Natural killer cell treated with Interleukin-12 subunit alpha and Interleukin-12 subunit beta and Interleukin-15 and Interleukin-18, amount 100 ng/mL, for 72 hours (primary cell): ENCODE measurements around the gene CENPS. TPM values are rescaled to one million over a fixed set of nuclear protein-coding genes. Genes with fewer than 3 reads are reported as not detected.
"Not testable (repeated sequence)": the region's sequence is repeated elsewhere in the genome, so short reads cannot be mapped to it uniquely, and the experiment has no call there.

ENCODE experiments used
- ATAC-seq, 2 donors: fragments of 150-1000 bp; cut with Tn5 transposase in 1 of 2; sonication (Bioruptor Pico), chemical (Tn5 transposase) in 1 of 2; 2 replicates each; pipeline ENCODE4 v1.10.0; 2021
- DNase-seq: peaks from one replicate; pipeline ENCODE4 v3.0.0; 2022; ENCODE audit warnings: low spot score
- H3K27ac Mint-ChIP-seq, 2 donors: 1 replicate in 1 of 2; 2 replicates in 1 of 2; pipeline ENCODE4 v1.8.0; 2022; ENCODE audit warnings: mixed read lengths in 2 of 2, mild to moderate bottlenecking in 1 of 2, moderate library complexity in 1 of 2
- H3K27me3 Mint-ChIP-seq, 2 donors: 1 replicate in 1 of 2; 2 replicates in 1 of 2; pipeline ENCODE4 v1.8.0; 2022; ENCODE audit warnings: mixed read lengths in 2 of 2
- H3K36me3 Mint-ChIP-seq: one replicate; pipeline ENCODE4 v1.8.0; 2022; ENCODE audit warnings: mixed read lengths
- H3K4me1 Mint-ChIP-seq, 2 donors: 1 replicate in 1 of 2; 2 replicates in 1 of 2; pipeline ENCODE4 v1.8.0; 2022; ENCODE audit warnings: low read depth in 2 of 2, mixed read lengths in 2 of 2, mild to moderate bottlenecking in 1 of 2
- H3K4me3 Mint-ChIP-seq: one replicate; pipeline ENCODE4 v1.8.0; 2022; ENCODE audit warnings: mixed read lengths
- H3K9me3 Mint-ChIP-seq: 2 replicates; pipeline ENCODE4 v1.8.0; 2022; ENCODE audit warnings: mixed read lengths
- total RNA-seq, 2 donors: library from RNA; stranded (reverse); gene quantifications; one replicate each; pipeline ENCODE4 v1.2.3, GENCODE V29; 2022

Gene CENPS
- total RNA-seq, 2 donors from 2014 or later, result 12.6 to 20.7 TPM

DNA sequence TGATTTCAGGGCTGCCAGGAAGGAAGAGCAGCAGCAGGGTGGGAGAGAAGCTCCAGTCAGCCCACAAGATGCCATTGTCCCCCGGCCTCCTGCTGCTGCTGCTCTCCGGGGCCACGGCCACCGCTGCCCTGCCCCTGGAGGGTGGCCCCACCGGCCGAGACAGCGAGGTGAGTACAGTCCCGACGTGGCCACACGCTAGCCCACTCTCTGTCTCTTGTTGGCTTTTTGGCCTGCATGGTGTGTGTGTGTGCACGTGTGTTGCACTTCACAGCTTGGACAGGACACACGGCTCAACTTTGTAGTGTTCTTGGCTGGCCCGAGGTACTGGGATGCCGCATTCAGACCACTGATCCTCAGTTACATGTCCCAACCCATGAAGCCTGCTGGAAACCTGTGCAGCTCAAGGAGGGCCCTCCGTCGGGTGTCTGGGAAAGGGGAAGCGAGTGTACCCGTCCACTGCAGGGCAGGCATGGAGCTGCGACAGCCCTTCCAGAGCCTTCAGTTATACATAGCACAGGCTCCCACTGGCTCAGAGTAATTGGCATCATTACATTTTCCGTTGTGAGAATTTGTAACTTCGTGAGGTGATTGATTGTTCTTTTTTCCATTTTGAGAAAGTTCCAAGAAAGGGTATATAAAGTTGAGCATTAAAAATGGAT lies 20.1 kb downstream of the CENPS start:
- no peak overlapping the region for H3K4me3 Mint-ChIP-seq

DNA sequence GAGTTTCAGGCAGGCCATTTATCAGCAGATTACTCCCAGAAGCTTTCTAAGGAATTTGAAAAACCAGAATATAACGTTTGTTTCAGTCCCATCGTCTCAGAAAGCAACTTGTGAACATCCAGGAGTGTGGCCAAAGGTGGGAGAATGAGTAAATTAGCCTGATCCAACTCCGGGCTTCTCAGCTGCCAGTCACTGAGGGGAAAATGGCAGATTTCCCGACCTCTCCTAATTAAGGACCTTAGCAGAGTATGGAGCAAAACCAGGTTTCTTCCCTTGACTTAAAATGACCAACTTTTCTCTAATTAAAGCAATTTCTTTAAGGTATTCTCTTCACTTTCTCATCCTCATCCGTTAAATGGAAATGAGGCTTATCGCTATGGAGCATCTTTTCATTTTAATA lies 20.6 kb downstream of the CENPS start:
- Mint-ChIP-seq H3K36me3 (no peaks in the 10 kb centered on the region), H3K4me1 (peaks cover 4 to 6% of the 10 kb centered on the region in 2 donors), H3K9me3 (no peaks in the 10 kb centered on the region), H3K27me3 (peaks cover 0 to 11% of the 10 kb centered on the region in 2 donors), H3K27ac (no peak overlapping the region), H3K4me3 (no peak overlapping the region)
- ATAC-seq (no peak), DNase-seq (no peak)

More for the DNA sequence above, 20.1 kb downstream of the CENPS start:
- H3K27me3 Mint-ChIP-seq, result peaks cover 0 to 11% of the 10 kb centered on the region in 2 donors
- H3K9me3 Mint-ChIP-seq, result no peaks in the 10 kb centered on the region
- no peak overlapping the region for H3K27ac Mint-ChIP-seq
- no peaks in the 10 kb centered on the region for H3K36me3 Mint-ChIP-seq
- peaks cover 4 to 6% of the 10 kb centered on the region in 2 donors for H3K4me1 Mint-ChIP-seq
- ATAC-seq (no peak), DNase-seq (no peak)

DNA sequence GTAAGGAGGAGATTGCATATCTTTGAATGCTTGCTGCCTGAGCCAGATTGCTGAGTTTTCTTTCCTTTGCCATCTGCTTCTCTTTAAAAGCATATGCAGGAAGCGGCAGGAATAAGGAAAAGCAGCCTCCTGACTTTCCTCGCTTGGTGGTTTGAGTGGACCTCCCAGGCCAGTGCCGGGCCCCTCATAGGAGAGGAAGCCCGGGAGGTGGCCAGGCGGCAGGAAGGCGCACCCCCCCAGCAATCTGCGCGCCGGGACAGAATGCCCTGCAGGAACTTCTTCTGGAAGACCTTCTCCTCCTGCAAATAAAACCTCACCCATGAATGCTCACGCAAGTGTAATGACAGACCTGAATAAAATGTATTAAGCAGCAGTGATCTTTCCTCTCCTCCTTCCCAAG lies 21.1 kb downstream of the CENPS start:
- no peak for ATAC-seq
- Mint-ChIP-seq H3K36me3 (no peaks in the 10 kb centered on the region), H3K27me3 (peaks cover 0 to 11% of the 10 kb centered on the region in 2 donors), H3K4me1 (peaks cover 4 to 6% of the 10 kb centered on the region in 2 donors), H3K4me3 (no peak overlapping the region), H3K9me3 (no peaks in the 10 kb centered on the region), H3K27ac (no peak overlapping the region)
- no peak for DNase-seq

DNA sequence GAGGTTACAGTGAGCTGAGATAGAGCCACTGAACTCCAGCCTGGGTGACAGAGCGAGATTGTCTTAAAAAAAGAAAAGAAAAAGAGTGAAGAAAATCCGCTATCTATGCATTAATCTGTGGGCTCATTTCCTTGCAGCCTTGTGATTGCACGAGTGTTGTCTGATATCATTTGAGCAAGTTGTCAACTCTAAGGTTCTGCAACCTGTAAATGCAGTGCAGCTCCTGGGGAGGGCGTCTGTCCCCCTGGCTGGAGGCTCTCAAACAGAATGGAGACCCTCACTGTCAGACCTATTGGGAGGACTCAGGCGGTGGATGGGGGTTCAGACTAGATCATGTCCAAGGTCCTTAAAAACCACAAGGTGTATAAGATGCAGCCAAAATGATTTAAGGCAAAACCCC lies 25.8 kb downstream of the CENPS start:
- ATAC-seq (no peak), DNase-seq (no peak)
- no peak overlapping the region for H3K4me3 Mint-ChIP-seq
- H3K4me1 Mint-ChIP-seq, result no peaks in the 10 kb centered on the region
- peaks cover 0 to 1% of the 10 kb centered on the region in 2 donors for H3K27me3 Mint-ChIP-seq
- H3K9me3 Mint-ChIP-seq, result no peaks in the 10 kb centered on the region
- H3K36me3 Mint-ChIP-seq, result no peaks in the 10 kb centered on the region
- no peak overlapping the region for H3K27ac Mint-ChIP-seq

DNA sequence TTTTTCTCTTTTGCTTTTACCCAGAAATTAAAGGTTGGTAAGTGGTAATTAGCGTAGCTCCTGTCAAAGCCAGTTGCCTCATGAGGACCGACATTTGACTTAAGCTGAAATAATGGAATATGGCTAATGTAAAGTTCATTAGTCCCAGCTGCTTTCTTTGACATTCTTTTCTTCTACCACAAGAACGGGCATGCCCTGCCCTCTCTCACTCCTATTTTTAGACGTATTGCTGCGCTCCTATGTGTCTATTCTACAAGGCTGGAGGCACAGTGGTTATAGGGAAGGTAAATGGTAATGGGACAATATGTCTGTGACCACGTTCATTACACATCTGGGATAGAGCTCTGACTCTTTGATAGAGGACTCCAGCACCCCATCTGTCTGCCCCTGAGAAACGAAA lies 26.4 kb downstream of the CENPS start:
- no peak for DNase-seq
- H3K27me3 Mint-ChIP-seq, result no peaks in the 10 kb centered on the region
- H3K27ac Mint-ChIP-seq, result no peak overlapping the region
- H3K9me3 Mint-ChIP-seq, result no peaks in the 10 kb centered on the region
- no peak for ATAC-seq
- H3K36me3 Mint-ChIP-seq, result no peaks in the 10 kb centered on the region
- H3K4me1 Mint-ChIP-seq, result no peaks in the 10 kb centered on the region
- H3K4me3 Mint-ChIP-seq, result no peak overlapping the region

DNA sequence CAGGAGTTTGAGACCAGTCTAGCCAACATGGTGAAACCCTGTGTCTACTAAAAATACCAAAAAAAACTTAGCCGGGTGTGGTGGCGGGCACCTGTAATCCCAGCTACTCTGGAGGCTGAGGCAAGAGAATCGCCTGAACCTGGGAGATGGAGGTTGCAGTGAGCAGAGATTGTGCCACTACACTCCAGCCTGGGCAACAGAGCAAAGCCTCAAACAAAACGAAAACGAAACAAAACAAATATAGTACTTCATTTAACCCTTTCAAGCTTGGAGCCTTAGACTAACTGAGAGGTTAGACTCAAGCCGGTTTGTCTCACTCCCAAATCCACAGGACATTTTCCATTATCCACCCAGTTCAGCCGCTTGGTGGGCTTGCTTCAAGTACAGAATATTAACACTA lies 27.2 kb downstream of the CENPS start:
- H3K9me3 Mint-ChIP-seq, H3K4me3 Mint-ChIP-seq, H3K36me3 Mint-ChIP-seq, H3K4me1 Mint-ChIP-seq, DNase-seq, ATAC-seq, H3K27ac Mint-ChIP-seq, H3K27me3 Mint-ChIP-seq: not testable (repeated sequence)

DNA sequence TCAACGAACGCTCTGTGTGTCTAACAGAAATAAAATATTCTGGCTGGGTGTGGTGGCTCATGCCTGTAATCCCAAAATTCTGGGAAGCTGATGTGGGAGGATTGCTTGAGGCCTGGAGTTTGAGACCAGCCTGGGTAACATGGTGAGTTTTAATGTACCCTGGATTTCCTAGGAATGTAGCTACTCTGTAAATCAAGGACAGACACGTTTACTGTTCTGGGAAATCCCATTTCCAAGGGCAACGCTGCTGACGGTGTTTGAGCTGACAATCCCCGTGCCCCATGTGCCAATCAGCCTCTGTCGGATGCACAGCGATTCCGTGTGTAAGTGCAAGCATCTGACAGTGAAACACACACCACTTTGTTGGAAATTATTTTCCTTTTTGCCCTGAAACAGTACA lies 27.6 kb downstream of the CENPS start:
- peaks cover 6% of the 10 kb centered on the region for H3K36me3 Mint-ChIP-seq
- no peaks in the 10 kb centered on the region for H3K27me3 Mint-ChIP-seq
- H3K4me3 Mint-ChIP-seq, result no peak overlapping the region
- DNase-seq (no peak), ATAC-seq (no peak)
- no peaks in the 10 kb centered on the region for H3K4me1 Mint-ChIP-seq
- H3K9me3 Mint-ChIP-seq, result no peaks in the 10 kb centered on the region
- H3K27ac Mint-ChIP-seq, result no peak overlapping the region

DNA sequence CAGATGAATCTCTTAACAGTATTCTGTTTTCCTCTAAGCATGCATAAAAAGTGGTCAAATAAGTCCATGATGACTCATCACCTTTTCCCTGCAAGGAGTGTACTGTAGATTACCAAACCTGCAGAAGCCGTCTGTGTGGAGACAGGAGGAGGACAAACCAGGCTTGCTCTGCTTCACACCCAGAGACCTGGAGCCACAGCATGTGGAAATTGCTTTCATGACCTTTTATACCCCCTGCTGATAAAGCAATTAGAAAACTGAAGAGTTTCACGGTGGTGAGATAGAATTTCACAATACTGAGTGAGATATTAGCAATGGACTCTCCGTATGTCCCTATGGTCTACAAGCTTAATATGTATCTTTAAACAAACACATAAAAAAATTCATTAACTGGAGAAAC lies 29.0 kb downstream of the CENPS start:
- no peak overlapping the region for H3K4me3 Mint-ChIP-seq
- no peaks in the 10 kb centered on the region for H3K27me3 Mint-ChIP-seq
- ATAC-seq (no peak), DNase-seq (no peak)
- no peak overlapping the region for H3K27ac Mint-ChIP-seq
- no peaks in the 10 kb centered on the region for H3K9me3 Mint-ChIP-seq
- H3K36me3 Mint-ChIP-seq, result peaks cover 6% of the 10 kb centered on the region
- H3K4me1 Mint-ChIP-seq, result no peaks in the 10 kb centered on the region

DNA sequence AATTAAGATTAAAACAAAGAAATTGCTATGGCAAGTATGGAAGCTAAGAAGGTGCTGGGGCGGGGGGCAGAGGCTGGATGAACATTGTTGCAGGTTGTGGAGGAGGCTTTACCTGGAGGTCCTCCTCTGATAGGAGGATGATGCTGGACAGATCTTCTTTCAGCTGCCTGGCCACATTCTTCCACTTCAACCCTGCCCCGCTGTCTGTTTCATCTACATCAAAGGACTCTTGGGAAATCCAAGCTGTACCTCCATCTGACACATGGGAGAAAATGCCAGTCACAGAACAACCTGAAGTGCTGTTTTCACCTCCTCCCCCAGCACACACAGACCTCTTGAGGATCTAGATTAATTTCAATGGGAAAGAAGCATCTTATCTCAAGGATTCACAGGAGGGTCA lies 36.8 kb downstream of the CENPS start:
- Mint-ChIP-seq H3K4me1 (peaks cover 6 to 7% of the 10 kb centered on the region in 2 donors), H3K27me3 (no peaks in the 10 kb centered on the region), H3K4me3 (no peak overlapping the region), H3K27ac (no peak overlapping the region), H3K9me3 (no peaks in the 10 kb centered on the region), H3K36me3 (peaks cover 13% of the 10 kb centered on the region)
- DNase-seq (no peak), ATAC-seq (no peak)

DNA sequence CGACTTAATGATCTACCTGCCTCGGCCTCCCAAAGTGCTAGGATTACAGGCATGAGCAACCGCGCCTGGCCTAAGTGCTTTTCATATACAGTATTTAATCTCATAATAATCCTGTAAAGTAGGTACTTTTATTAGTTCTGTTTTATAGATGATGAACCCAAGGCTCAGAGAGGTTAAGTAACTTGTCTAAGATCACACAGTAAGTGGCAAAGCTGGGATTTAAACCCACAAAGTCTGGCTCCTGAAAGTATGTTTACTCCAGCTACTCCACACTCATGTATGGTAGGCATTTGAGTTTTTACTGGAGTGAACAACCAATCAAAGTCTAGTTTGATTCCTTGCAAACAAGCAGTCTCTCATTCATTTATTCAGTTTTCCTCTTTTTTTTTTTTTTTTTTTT lies 39.8 kb downstream of the CENPS start:
- H3K4me3 Mint-ChIP-seq, result no peak overlapping the region
- no peaks in the 10 kb centered on the region for H3K27me3 Mint-ChIP-seq
- H3K9me3 Mint-ChIP-seq, result no peaks in the 10 kb centered on the region
- no peak for ATAC-seq
- peaks cover 22 to 23% of the 10 kb centered on the region in 2 donors for H3K4me1 Mint-ChIP-seq
- no peak for DNase-seq
- no peak overlapping the region for H3K27ac Mint-ChIP-seq
- H3K36me3 Mint-ChIP-seq, result peaks cover 7% of the 10 kb centered on the region

DNA sequence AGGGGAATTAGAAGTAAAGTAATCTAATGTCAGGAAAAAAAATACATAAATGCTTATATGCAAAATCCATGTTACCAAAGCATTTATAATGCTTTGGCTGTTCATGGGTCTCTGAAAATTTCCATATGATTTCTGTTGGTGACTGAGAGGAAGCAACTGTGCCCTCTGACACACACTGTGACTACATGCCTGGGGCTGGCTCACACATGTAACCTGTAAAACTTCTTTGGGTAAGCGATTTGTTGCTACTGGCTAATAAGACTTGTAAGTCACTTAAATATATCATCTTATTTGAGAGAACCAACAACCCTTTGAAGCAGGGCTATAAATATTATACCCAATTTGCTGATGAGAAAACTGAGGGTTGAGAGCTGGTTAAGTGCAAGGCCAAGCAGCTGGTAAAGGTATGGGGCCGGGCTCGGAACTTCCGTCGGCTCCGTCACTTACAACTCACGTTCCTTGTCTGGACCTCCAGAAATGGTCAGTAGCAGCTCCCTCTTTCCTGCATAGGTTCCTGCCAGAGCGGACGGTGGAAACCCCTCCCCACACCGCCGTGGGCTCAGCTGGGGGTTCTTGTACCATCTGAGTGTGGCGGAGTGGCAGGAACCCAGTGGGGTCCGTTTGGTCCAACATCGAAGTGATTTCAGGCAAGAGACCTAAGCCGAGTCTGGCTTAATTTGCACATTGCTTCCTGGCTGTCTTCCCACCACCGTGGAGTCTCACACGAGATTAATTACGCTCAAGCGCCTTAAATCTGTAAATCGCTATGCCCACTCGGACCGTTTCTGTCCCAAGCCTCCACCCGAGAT lies 41.4 kb downstream of the CENPS start:
- no peak for ATAC-seq
- Mint-ChIP-seq H3K27ac (peak overlapping the region; percentile 94 to 97), H3K4me1 (peaks cover 35% of the 10 kb centered on the region in 2 donors)

DNA sequence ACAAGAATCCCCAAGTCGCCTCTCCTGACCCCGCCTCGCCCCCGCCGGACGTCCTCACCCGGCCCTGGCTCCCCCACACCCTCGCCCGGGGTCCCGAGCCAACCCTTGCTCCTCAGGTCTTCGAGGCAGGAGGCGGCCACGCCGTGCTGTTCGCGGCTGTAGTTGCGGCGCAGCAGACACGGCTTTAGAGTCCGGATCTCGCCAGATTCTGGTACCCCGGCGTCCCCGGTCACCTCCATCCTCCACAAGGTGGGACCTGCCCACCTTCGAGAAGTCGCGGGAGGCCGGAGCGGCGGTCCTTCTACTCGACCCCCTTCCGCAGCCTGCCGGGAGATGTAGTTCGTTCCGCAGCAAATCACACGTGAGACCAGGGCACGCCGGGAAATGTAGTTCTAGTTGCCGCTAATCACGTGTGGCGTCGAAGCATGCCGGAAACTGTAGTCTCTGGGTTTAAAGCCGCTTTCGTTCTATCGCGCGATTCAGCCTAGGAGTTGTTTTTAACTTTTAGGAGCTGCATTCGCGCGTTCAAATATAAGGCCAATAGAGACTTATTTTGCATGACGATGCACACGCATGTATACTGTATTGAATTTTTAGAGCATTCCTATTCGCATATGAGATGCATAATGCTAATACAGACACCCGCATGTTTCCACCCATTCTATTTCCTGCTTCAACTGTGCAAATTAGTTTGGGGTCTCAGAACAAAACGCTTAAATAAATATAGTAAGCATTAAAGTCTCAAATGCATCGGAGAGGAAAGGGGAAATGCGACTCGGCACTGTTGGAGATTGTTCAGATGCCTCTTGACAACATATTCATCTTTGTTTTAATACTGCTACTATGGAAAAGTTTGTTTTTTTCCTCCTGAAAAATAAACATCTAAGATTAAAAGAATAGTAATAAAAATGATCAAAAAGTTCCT lies 42.2 kb downstream of the CENPS start, which contains the start of gene DFFA:
DFFA (minus strand) TSS at position 310 of the 925 bp plus-strand sequence; CDS start at position 239, 71 bp downstream.
- no peaks in the 10 kb centered on the region for H3K9me3 Mint-ChIP-seq
- DNase-seq (peak; percentile 94), ATAC-seq (peak; percentile 88 to 92)
- H3K36me3 Mint-ChIP-seq, result peaks cover 7% of the 10 kb centered on the region
- no peaks in the 10 kb centered on the region for H3K27me3 Mint-ChIP-seq
- peak within 1 kb of the TSS; percentile 98 for H3K4me3 Mint-ChIP-seq
- H3K4me1 Mint-ChIP-seq, result peaks cover 35% of the 10 kb centered on the region in 2 donors
- H3K27ac Mint-ChIP-seq, result peak within 1 kb of the TSS; percentile 94 to 97

More for the DNA sequence above, 41.4 kb downstream of the CENPS start:
- no peak for DNase-seq
- H3K9me3 Mint-ChIP-seq, result no peaks in the 10 kb centered on the region
- peaks cover 7% of the 10 kb centered on the region for H3K36me3 Mint-ChIP-seq
- no peaks in the 10 kb centered on the region for H3K27me3 Mint-ChIP-seq
- peak overlapping the region; percentile 98 for H3K4me3 Mint-ChIP-seq

DNA sequence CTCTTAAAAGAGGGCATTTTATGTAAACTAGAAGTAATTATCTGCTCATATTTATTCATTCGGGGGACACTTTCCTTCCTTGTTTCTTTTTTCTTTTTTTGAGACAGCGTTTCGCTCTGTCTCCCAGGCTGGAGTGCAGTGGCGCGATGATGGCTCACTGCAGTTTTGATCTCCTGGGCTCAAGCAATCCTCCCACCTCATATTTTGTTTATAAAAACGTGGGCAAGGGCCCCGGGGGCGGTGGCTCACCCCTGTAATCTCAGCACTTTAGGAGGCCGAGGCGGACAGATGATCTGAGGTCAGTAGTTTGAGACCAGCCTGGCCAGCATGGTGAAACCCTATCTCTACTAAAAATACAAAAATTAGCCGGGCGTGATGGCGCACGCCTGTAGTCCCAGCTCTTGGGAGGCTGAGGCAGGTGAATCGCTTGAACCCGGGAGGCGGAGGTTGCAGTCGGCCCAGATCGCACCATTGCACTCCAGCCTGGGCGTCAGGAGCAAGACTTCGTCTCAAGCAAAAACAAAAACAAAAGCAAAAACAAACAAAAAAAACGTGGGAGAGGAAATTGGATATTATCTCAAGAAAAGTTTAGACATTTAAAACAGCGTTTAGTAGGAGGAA lies 43.0 kb downstream of the CENPS start:
- Mint-ChIP-seq H3K4me3 (peak overlapping the region; percentile 98), H3K4me1 (peaks cover 31 to 35% of the 10 kb centered on the region in 2 donors), H3K27ac (peak overlapping the region; percentile 94 to 97), H3K9me3 (no peaks in the 10 kb centered on the region), H3K27me3 (no peaks in the 10 kb centered on the region), H3K36me3 (peaks cover 1% of the 10 kb centered on the region)
- DNase-seq, result no peak
- ATAC-seq, result no peak
